GM23248 (cell line): ENCODE measurements around the gene ATF3. TPM values are rescaled to one million over a fixed set of nuclear protein-coding genes. Genes with fewer than 3 reads are reported as not detected.
"Not testable (repeated sequence)": the region's sequence is repeated elsewhere in the genome, so short reads cannot be mapped to it uniquely, and the experiment has no call there.

Experiments
- DNase-seq: peaks from one replicate; pipeline ENCODE4 v3.0.0-alpha.2; 2015
- H2AFZ ChIP-seq: fragments of 200-600 bp; sonication (generic); 2 replicates; pipeline ENCODE4 v1.6.1; 2016; ENCODE audit warnings: antibody characterized with exemption
- H3F3A ChIP-seq: fragments of 200-600 bp; sonication (generic); 2 replicates; pipeline ENCODE4 v1.6.1; 2016; ENCODE audit warnings: mild to moderate bottlenecking, antibody characterized with exemption, mixed run types; ENCODE audit not compliant: insufficient read depth
- H3K27ac ChIP-seq: fragments of 200-600 bp; sonication (generic); 2 replicates; pipeline ENCODE4 v1.5.1; 2016; ENCODE audit warnings: mild to moderate bottlenecking
- H3K27me3 ChIP-seq: fragments of 200-600 bp; sonication (generic); replicated peaks from 2 replicates; pipeline ENCODE4 v1.6.1; 2016; ENCODE audit warnings: mild to moderate bottlenecking; ENCODE audit not compliant: insufficient read depth
- H3K36me3 ChIP-seq: fragments of 200-600 bp; sonication (generic); 2 replicates; pipeline ENCODE4 v1.6.1; 2016; ENCODE audit warnings: low read depth, mild to moderate bottlenecking
- H3K4me1 ChIP-seq: fragments of 200-600 bp; sonication (generic); 2 replicates; pipeline ENCODE4 v1.6.1; 2016; ENCODE audit warnings: mild to moderate bottlenecking; ENCODE audit not compliant: insufficient read depth
- H3K4me2 ChIP-seq: fragments of 200-600 bp; sonication (generic); one replicate; pipeline ENCODE4 v1.6.1; 2016; ENCODE audit warnings: mild to moderate bottlenecking; ENCODE audit not compliant: unreplicated experiment
- H3K4me3 ChIP-seq: fragments of 200-600 bp; sonication (generic); 2 replicates; pipeline ENCODE4 v1.5.1; 2016; ENCODE audit warnings: mild to moderate bottlenecking
- H3K79me2 ChIP-seq: fragments of 200-600 bp; sonication (generic); 2 replicates; pipeline ENCODE4 v1.6.1; 2016; ENCODE audit warnings: mild to moderate bottlenecking; ENCODE audit not compliant: insufficient read depth
- H3K9ac ChIP-seq: fragments of 200-600 bp; sonication (generic); 2 replicates; pipeline ENCODE4 v1.6.1; 2016; ENCODE audit warnings: mild to moderate bottlenecking
- H3K9me2 ChIP-seq: fragments of 200-600 bp; sonication (generic); 2 replicates; pipeline ENCODE4 v1.6.1; 2016; ENCODE audit warnings: mixed run types, mild to moderate bottlenecking, moderate library complexity; ENCODE audit not compliant: insufficient read depth
- H3K9me3 ChIP-seq: fragments of 200-600 bp; sonication (generic); one replicate; pipeline ENCODE4 v1.6.1; 2017; ENCODE audit warnings: low read depth
- H4K20me1 ChIP-seq: fragments of 200-600 bp; sonication (generic); 2 replicates; pipeline ENCODE4 v1.6.0; 2016; ENCODE audit not compliant: insufficient read depth
- EZH2 ChIP-seq: fragments of 200-600 bp; sonication (generic); IDR thresholded peaks from 2 replicates; pipeline ENCODE4 v1.6.1; 2018; ENCODE audit warnings: antibody characterized with exemption, mild to moderate bottlenecking; ENCODE audit not compliant: insufficient read depth, poor library complexity, severe bottlenecking
- EZH2phosphoT487 ChIP-seq: fragments of 200-600 bp; sonication (generic); IDR thresholded peaks from 2 replicates; pipeline ENCODE4 v1.6.1; 2018; ENCODE audit warnings: antibody characterized with exemption, moderate library complexity, mild to moderate bottlenecking, low read depth; ENCODE audit not compliant: insufficient read depth
- WGBS, 2 experiments: methylation state at CpG; one replicate each; pipeline ENCODE4 v1.1.6; 2015 to 2017; ENCODE audit warnings: low lambda C conversion rate in 2 of 2, low coverage in 1 of 2; ENCODE audit errors: missing lambda C conversion rate in 2 of 2; 5-methylcytosine and 5-hydroxymethylcytosine counted together
- in situ Hi-C: fragments of 300-500 bp; cut with MboI; formaldehyde crosslinking; loops from 2 replicates; pipeline ENCODE4 v1.15.0; 2020
- polyA plus RNA-seq: library from polyadenylated mRNA; unstranded; fragments of >200 nt; fragmentation: Nextera tagmentation; extraction: Ambion mirVana; gene quantifications from 2 replicates; pipeline ENCODE4 v1.2.1, GENCODE V29; 2016
- total RNA-seq: library from RNA; depleted of rRNA; stranded (reverse); fragments of >200 nt; shearing (Covaris generic); gene quantifications from 2 replicates; pipeline ENCODE4 v1.2.3, GENCODE V29; 2014

Gene ATF3
- total and polyA plus RNA-seq, 2 experiments from 2014 or later: 0.86 to 1.7 TPM

GRCh38 chr1:212634252-212634651 lies 25.7 kb downstream of the ATF3 start:
- Histone ChIP-seq H2AFZ (no peak overlapping the region), H3K9ac (no peak overlapping the region), H3K4me2 (no peak overlapping the region), H3F3A (peaks cover 14% of the 10 kb centered on the region; the same call in 1 of the 2 replicates), H3K27me3 (no peaks in the 10 kb centered on the region), H3K27ac (no peak overlapping the region), H4K20me1 (no peaks in the 10 kb centered on the region), H3K9me3 (no peaks in the 10 kb centered on the region), H3K4me3 (no peak overlapping the region), H3K79me2 (no peaks in the 10 kb centered on the region), H3K4me1 (peaks cover 27% of the 10 kb centered on the region), H3K9me2 (no peaks in the 10 kb centered on the region), H3K36me3 (no peaks in the 10 kb centered on the region)
- TF ChIP-seq EZH2 (no peak), EZH2phosphoT487 (no peak)
- DNase-seq: no peak
- in situ Hi-C loops: no loop called here
- WGBS, 2 experiments: 74 to 76% methylated on average over 2 of the region's 2 CpGs

- H3K4me2 ChIP-seq: no peak overlapping the region
- H3F3A ChIP-seq: peaks cover 14% of the 10 kb centered on the region; the same call in 1 of the 2 replicates
- no peaks in the 10 kb centered on the region for H4K20me1 ChIP-seq
- 100% methylated on average over 1 of the region's 1 CpG for WGBS, 2 experiments
- in situ Hi-C loops: no loop called here
- TF ChIP-seq EZH2 (no peak), EZH2phosphoT487 (no peak)
- DNase-seq: no peak
- H3K9me3 ChIP-seq: no peaks in the 10 kb centered on the region
- no peaks in the 10 kb centered on the region for H3K9me2 ChIP-seq
- H3K36me3 ChIP-seq: no peaks in the 10 kb centered on the region
- H2AFZ ChIP-seq: no peak overlapping the region
- peaks cover 27% of the 10 kb centered on the region for H3K4me1 ChIP-seq
- no peaks in the 10 kb centered on the region for H3K79me2 ChIP-seq
- H3K9ac ChIP-seq: no peak overlapping the region
- no peak overlapping the region for H3K4me3 ChIP-seq
- H3K27me3 ChIP-seq: no peaks in the 10 kb centered on the region
- no peak overlapping the region for H3K27ac ChIP-seq
Measured at GRCh38 chr1:212635141-212635631, 26.6 kb downstream of the ATF3 start.

GRCh38 chr1:212637902-212638301 lies 29.3 kb downstream of the ATF3 start:
- H3F3A ChIP-seq: peaks cover 14% of the 10 kb centered on the region; the same call in 1 of the 2 replicates
- H3K27ac ChIP-seq: peak overlapping the region; percentile 61
- in situ Hi-C loops: no loop called here
- H3K4me1 ChIP-seq: peaks cover 27% of the 10 kb centered on the region
- peak overlapping the region; percentile 49 for H3K4me2 ChIP-seq
- no peaks in the 10 kb centered on the region for H3K27me3 ChIP-seq
- H3K4me3 ChIP-seq: no peak overlapping the region
- H3K36me3 ChIP-seq: no peaks in the 10 kb centered on the region
- WGBS, 2 experiments: 46 to 57% methylated on average over 5 of the region's 5 CpGs
- peak; percentile 78 for DNase-seq
- H3K9me3 ChIP-seq: no peaks in the 10 kb centered on the region
- H3K79me2 ChIP-seq: no peaks in the 10 kb centered on the region
- H4K20me1 ChIP-seq: no peaks in the 10 kb centered on the region
- H3K9me2 ChIP-seq: no peaks in the 10 kb centered on the region
- H2AFZ ChIP-seq: no peak overlapping the region
- peak overlapping the region; percentile 65 for H3K9ac ChIP-seq
- TF ChIP-seq EZH2 (no peak), EZH2phosphoT487 (no peak)

- peak overlapping the region; percentile 61 for H3K27ac ChIP-seq
- 37 to 38% methylated on average over 4 of the region's 4 CpGs for WGBS, 2 experiments
- H3K27me3 ChIP-seq: no peaks in the 10 kb centered on the region
- H3K79me2 ChIP-seq: no peaks in the 10 kb centered on the region
- H2AFZ ChIP-seq: no peak overlapping the region
- no peaks in the 10 kb centered on the region for H3K9me2 ChIP-seq
- H3K36me3 ChIP-seq: no peaks in the 10 kb centered on the region
- peak overlapping the region; percentile 49 for H3K4me2 ChIP-seq
- H4K20me1 ChIP-seq: no peaks in the 10 kb centered on the region
- H3F3A ChIP-seq: peaks cover 14% of the 10 kb centered on the region; the same call in 1 of the 2 replicates
- peak; percentile 68 for DNase-seq
- in situ Hi-C loops: no loop called here
- peak overlapping the region; percentile 65 for H3K9ac ChIP-seq
- H3K4me3 ChIP-seq: no peak overlapping the region
- H3K9me3 ChIP-seq: no peaks in the 10 kb centered on the region
- TF ChIP-seq EZH2phosphoT487 (no peak), EZH2 (no peak)
- peaks cover 27% of the 10 kb centered on the region for H3K4me1 ChIP-seq
Measured at GRCh38 chr1:212638492-212639151, 30.1 kb downstream of the ATF3 start.

- in situ Hi-C loops, H3K4me2 ChIP-seq, H3K4me3 ChIP-seq, H3K9me2 ChIP-seq, H2AFZ ChIP-seq, H3K27me3 ChIP-seq, DNase-seq, H4K20me1 ChIP-seq, H3K36me3 ChIP-seq, H3K9ac ChIP-seq, H3K79me2 ChIP-seq, H3K9me3 ChIP-seq, H3K27ac ChIP-seq: not testable (repeated sequence)
- WGBS, 2 experiments: 92 to 96% methylated on average over 2 of the region's 2 CpGs
- H3F3A ChIP-seq: peaks cover 14% of the 10 kb centered on the region; the same call in 1 of the 2 replicates
- H3K4me1 ChIP-seq: peaks cover 27% of the 10 kb centered on the region
Measured at GRCh38 chr1:212639524-212639923, 31.0 kb downstream of the ATF3 start.
